Activated T-cell treated with anti-CD3 and anti-CD28 coated beads, Interleukin-2, amount 50 U/mL, for 1 hour (primary cell): Measurements from ENCODE around the gene CYB5B.
"Not testable (repeated sequence)": the region's sequence is repeated elsewhere in the genome, so short reads cannot be mapped to it uniquely, and the experiment has no call there.

Source experiments
- DNase-seq: peaks from one replicate; pipeline ENCODE4 v3.0.0-alpha.2; 2020

CYB5B gene

DNA sequence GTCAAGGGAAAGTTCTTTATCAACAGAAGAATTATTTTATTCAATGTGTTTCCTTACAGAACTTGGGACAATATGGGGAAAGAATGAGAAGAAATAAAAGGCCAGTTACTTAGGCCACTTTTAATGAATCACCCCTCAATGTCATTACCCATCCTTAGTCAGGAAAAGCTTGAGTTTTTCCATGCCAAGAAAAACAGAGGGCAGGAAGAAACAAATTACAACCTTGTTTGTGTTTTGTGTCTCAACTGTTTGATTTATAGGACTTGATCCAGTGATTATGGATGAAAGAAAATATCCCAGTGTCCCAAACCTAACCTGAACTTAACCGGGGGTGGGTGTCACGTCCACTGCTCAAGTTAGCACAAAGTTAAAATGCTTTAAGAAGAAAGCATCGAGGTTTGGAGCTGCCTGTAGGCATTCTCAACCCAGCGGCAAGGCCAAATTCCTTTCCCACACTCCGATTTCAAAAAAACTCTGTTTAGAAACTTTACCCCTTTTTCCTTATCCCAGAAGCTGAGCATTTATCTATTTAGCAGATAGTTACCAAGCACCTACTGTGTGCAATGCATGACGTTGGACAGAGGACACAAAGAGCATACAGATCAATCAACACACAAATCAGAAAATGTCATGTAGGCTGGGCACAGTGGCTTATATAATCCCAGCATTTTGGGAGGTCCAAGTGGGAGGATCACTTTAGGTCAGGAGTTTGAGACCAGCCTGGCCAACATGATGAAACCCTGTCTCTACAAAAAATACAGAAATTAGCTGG, 14.0 kb upstream of the CYB5B start:
- no peak for DNase-seq

- DNase-seq: no peak
Measured at GRCh38 chr16:69411064-69411985, 13.1 kb upstream of the CYB5B start.

- no peak for DNase-seq
Measured at GRCh38 chr16:69412287-69412686, 12.1 kb upstream of the CYB5B start.

DNA sequence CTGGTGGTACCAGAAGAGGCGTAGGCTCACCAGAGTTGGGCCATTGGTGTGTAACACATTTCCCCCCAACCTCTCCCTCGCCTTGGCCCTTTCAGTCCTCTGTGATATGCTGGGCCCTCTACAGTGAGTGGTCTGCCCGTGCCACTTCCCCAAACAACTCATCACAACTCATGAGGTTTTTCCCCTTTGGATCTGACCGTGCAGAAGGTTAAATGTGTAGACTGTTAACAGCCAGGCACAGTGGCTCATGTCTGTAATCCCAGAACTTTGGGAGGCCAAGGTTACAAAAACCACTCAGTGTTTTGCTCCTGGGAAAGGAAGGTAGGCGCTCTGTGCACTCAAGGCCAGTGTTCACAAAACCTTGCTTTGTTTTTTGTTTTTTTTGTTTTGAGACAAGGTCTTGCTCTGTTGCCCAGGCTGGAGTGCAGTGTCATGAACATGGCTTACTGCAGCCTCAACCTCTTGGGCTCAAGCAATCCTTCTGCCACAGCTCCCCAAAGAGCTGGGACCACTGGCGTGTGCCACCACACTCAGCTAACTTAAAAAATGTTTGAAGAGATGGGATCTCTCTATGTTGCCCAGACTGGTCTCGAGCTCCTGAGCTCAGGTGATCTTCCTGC, 11.3 kb upstream of the CYB5B start:
- DNase-seq: no peak

DNA sequence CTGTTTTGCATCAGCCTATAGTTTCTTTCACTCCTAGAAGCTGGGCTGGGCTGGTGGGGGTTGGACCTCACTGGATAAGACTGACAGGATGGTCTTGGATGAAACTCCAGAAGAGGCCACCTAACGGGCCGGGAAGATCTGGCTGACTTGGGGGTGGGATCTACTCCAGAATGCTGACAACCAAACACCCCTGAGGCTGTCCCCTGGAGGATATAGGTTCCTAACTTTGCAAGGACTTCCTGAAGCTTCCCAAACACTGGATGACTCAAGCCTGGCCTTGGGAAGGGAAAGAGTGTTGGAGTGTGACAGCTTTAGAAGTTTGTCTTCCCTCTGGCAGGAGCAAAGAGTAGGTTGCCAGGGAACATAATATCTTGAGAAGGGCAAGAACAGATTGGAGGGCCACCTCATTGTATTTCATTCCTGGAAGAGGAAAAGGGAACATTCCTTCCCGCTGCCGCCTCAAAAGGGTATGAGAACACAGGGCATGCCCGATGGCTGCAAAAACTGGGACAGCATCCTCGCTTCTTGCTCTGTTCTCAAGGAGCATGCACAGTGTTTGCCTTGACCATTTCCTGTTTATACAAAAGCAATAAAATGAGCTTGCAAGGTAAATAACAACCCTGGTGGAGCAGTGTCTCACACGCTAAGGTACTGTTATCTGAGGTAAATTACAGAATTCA, 6.8 kb upstream of the CYB5B start:
- no peak for DNase-seq

DNA sequence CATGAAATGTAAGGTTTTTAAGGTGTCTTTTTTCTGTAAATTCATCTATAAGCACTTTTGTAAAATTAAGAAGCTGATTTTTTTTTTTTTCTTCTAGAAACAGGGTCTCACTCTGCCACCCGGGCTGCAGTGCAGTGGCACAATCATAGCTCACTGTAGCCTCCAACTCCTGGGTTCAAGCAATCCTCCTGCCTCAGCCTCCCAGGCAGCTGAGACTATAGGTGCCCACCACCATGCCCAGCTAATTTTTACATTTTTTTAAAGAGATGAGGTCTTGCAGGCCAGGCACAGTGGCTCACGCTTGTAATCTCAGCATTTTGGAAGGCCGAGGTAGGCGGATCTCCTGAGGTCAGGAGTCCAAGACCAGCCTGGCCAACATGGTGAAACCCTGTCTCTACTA, 4.5 kb upstream of the CYB5B start:
- no peak for DNase-seq

DNA sequence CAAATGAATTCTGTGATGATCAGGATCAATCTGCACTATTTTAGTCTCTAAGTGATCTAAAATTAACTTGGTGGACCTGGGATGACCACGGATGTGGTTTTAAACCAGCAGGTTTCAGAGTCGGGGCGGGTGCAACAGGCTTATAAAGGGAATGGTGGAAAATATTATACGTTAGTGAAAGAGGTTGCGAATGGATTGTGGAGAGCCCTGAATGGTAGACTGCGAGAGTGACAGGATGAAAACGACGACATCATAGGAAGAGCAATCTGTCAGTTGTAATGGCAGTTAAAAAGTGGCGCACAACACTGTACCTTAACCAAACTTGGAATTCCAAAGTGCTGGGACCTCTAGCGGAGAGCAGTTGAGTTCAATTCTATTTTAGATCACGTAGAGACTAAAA, 1.2 kb upstream of the CYB5B start:
- no peak for DNase-seq

DNA sequence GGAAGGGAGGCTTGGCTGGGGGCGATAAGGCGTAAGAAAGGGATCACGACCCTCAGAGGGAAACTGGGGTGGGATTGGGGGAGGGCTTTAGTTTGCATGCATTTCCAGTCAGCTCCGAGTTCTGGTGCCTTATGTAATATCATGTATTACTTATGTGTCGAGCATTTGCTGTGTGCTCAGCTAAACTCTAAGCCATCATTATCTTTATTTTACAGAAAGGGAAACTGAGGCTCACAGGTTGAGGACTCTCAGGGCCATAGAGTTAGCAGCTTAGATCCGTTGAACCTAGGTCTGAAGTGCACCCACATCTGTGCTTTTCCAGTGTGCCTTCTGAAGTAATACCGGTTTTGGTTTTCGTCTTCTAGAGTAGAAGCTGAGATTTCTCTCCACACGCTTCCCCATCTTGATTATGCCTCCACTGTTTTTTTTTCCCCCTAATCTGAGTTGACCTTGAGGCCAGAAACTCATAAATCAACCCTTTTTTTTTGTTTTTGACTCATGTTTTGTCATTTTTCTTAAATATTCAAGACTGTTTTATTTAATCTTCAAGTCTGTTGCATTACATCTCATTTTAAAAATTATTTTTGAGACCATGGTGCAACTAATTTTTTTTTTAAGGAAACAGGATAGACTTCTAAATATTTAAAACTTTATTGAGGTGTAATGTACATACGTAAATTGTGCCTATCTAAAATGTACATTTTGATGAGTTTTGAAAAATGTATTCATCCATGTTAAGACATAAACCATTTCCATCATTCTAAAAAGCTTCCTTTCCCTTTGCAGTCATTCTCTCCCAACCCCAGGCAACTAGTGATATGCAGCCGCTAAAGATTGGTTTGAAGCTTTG, 741 bp downstream of the CYB5B start:
- DNase-seq: no peak

DNA sequence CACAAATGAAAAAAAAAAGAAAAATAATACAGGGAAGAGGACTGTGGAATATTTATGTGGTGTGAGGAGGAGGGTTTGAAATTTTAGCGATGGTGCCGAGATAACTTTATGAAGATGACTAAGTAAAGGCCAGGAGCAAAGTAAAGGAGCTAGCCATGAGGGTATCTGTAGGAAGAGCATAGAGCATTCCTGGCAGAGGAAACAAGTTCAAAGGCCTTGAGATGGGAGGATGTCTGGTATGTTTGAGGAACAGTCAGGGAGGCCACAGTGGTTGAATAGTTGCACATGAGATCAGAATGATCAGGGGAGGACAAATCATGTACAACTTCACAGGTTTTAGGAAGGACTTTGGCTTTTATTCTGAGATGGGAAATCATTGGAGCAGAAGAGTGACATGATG, 4.2 kb downstream of the CYB5B start:
- DNase-seq: no peak

- DNase-seq: not testable (repeated sequence)
Measured at GRCh38 chr16:69429058-69429640, 4.7 kb downstream of the CYB5B start.

DNA sequence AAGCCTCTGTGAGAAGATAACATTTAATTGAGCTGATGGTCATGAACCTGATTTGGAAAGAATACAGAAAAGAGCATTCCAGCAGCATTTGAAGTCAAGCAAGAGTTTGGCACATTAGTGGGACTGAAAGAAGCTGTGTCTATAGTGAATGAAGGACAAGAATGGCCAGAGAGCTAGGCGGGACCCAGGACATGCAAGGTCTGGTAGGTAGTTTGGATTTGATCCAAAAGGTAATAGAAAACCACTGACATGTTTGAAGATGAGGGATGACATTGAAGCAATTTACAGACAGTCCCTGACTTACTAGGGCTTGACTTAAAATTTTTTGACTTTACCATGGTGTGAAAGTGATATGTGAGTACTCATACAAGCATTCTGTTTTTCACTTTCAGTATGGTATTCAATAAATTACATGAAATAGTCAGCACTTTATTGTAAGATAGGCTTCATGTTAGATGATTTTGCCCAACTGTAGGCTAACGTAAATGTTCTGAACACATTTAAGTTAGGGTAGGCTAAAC, 7.6 kb downstream of the CYB5B start:
- DNase-seq: no peak

DNA sequence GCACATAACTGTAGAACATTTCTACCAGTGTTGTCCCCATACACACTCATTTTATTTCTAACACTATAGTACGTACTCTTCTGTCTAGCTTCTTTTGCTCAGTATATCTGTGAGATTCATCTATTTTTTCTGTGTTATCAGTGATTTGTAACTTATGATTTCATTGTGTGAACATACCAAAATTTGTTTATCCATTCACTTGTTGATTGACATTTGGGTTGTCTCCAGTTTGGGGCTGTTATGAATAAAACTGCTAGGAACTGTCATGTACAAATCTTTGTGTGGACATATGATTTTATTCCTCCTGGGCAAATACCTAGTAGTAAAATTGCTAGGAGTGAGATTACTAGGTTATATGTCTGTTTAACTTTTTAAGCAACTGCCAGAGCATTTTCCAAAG, 9.6 kb downstream of the CYB5B start:
- no peak for DNase-seq

GRCh38 chr16:69435977-69436820, 11.8 kb downstream of the CYB5B start:
- no peak for DNase-seq

GRCh38 chr16:69436896-69437295, 12.5 kb downstream of the CYB5B start:
- DNase-seq: no peak

DNA sequence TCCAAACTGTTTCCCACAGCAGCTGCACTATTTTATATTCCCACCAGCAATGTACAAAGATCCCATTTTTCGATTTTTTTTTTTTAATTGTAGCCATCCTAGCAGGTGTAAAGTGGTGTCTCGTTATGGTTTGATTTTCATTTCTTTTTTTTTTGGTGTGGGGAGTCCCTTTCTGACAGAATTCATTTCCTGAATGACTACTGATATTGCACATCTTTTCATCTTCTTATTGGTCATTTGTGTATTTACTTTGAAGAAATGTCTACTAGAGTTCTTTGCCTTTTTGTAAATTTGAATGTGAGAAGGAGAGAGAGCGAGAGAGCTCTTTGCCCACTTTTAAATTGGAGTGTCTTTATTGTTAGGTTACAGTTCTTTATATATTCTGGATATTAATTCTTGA, 14.0 kb downstream of the CYB5B start:
- DNase-seq: no peak

DNA sequence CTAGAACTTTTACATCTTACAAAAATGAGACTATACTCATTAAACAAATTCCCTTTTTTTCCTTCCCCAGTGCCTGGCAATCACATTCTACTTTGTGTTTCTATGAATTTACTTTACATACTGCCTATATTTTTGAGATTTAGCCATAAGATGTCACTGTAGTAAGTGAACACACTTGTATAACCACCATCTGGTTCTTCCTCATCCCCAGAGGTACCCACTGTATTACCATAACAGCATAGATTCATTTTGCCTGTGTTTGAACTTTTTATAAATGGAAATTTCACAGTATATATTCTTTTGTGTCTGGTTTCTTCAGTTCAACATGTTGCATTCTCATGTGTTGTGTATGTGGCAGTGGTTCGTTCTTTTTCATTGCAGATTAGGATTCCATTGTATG, 15.8 kb downstream of the CYB5B start:
- DNase-seq: no peak

DNA sequence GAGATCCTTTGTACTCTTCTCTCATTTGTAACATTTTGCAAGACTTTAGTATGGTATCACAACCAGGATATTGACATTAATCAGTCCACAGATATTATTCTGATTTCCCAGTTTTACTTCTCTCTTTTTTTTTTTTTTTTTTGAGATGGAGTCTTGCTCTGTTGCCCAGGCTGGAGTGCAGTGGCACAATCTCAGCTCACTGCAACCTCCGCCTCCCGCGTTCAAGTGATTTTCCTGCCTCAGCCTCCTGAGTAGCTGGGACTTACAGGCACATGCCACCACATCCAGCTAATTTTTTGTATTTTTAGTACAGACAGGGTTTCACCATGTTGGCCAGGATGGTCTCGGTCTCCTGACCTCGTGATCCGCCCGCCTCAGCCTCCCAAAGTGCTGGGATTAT, 16.6 kb downstream of the CYB5B start:
- not testable (repeated sequence) for DNase-seq

DNA sequence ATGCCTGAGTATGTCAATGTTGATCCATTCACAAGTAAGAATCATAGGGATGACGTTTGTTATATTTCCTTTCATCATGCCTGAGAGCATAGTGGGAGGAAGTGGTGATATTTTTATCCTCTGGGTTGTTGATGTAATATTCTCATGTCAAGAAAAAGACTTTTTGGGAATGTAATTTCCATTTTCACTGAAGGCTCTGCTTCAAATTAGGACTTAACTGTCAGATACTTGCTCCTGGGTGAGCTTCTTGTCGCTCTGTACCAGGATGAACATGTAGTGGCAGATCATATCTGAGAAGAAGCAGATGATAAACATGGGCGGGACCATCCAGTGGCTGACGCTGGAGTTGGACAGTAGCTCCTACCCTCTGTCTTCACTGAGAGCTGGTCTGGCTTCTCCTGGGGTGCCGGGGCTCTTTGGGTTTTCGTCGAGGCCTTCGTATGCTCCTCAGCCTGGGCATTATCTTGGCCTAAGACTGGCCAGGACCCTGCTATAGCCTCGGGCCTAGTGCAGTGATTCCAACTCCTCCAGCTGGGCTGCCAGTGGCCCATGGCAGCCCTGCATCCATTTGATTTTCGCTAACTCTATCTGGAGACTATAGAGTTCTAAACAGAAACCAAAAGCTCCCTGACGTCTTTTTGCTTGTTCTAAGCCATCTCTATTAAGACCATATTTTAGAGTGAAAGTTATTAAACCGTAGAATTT, 19.7 kb downstream of the CYB5B start:
- DNase-seq: peak; percentile 54

DNA sequence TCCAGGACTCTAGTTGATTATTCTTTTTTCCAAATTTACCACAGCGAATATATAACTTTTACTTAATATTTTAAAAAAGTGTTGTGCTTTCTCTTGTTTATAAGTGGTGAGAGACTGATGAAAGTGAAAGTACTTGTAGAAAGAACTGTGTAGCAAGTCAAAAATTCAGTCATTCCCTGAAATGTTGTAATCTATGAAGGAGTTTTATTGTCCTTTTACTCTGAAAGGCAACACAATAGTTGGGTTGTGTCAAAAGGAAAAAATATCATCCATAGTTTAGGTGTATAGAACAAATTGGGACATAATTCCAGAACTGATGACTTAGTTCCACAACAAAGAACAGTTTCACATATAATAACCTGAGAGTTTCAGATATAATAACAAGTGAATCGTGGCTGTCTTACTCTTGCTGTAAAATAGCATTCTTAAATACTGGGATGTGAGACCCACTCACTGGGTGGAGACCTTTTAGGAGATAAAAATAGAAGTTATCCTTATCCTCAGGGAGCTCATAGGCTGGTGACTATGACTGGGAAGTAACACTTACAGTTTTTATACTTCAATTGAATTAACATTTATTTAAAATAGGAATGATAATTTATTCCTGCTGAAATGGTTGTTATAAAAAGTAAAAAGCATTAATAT, 20.6 kb downstream of the CYB5B start:
- DNase-seq: no peak
